ENCODE data around the gene TMBIM4.

DNA sequence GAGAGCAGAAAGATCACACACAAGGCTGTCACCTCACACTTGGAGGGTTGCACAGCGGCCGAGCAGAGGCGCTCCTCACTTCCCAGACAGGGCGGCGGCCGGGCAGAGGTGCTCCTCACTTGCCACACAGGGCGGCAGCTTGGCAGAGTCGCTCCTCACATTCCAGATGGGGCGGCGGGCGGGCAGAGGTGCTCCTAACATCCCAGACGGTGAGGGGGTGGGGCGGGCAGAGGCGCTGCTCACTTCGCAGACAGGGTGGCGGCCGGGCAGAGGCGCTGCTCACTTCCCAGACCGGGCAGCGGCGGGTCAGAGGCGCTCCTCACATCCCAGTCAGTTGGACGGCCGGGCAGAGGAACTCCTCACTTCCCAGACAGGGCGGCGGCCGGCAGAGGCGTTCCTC, 9.1 kb downstream of the TMBIM4 start:
- TF ChIP-seq, protein P1, sequence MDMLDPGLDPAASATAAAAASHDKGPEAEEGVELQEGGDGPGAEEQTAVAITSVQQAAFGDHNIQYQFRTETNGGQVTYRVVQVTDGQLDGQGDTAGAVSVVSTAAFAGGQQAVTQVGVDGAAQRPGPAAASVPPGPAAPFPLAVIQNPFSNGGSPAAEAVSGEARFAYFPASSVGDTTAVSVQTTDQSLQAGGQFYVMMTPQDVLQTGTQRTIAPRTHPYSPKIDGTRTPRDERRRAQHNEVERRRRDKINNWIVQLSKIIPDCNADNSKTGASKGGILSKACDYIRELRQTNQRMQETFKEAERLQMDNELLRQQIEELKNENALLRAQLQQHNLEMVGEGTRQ (IDR thresholded peaks at IDR 0.05) = no peak
- TF ChIP-seq POLR2A (IDR thresholded peaks at IDR 0.05; ENCODE audit: low read length) (no peak), RFX5 (IDR thresholded peaks at IDR 0.05) (no peak), ESRRA (IDR thresholded peaks at IDR 0.05; ENCODE audit: borderline replicate concordance, low read length) (no peak), CEBPB (IDR thresholded peaks at IDR 0.05) (no peak), KDM5A (IDR thresholded peaks at IDR 0.05) (no peak), MAFK (IDR thresholded peaks at IDR 0.05; ENCODE audit: partially characterized antibody) (no peak), NFE2L2 (conservative IDR thresholded peaks at IDR 0.05; ENCODE audit: low read length) (no peak)
- TF ChIP-seq, protein P2, sequence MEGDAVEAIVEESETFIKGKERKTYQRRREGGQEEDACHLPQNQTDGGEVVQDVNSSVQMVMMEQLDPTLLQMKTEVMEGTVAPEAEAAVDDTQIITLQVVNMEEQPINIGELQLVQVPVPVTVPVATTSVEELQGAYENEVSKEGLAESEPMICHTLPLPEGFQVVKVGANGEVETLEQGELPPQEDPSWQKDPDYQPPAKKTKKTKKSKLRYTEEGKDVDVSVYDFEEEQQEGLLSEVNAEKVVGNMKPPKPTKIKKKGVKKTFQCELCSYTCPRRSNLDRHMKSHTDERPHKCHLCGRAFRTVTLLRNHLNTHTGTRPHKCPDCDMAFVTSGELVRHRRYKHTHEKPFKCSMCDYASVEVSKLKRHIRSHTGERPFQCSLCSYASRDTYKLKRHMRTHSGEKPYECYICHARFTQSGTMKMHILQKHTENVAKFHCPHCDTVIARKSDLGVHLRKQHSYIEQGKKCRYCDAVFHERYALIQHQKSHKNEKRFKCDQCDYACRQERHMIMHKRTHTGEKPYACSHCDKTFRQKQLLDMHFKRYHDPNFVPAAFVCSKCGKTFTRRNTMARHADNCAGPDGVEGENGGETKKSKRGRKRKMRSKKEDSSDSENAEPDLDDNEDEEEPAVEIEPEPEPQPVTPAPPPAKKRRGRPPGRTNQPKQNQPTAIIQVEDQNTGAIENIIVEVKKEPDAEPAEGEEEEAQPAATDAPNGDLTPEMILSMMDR (IDR thresholded peaks at IDR 0.05) = no peak
- TF ChIP-seq, protein P3, sequence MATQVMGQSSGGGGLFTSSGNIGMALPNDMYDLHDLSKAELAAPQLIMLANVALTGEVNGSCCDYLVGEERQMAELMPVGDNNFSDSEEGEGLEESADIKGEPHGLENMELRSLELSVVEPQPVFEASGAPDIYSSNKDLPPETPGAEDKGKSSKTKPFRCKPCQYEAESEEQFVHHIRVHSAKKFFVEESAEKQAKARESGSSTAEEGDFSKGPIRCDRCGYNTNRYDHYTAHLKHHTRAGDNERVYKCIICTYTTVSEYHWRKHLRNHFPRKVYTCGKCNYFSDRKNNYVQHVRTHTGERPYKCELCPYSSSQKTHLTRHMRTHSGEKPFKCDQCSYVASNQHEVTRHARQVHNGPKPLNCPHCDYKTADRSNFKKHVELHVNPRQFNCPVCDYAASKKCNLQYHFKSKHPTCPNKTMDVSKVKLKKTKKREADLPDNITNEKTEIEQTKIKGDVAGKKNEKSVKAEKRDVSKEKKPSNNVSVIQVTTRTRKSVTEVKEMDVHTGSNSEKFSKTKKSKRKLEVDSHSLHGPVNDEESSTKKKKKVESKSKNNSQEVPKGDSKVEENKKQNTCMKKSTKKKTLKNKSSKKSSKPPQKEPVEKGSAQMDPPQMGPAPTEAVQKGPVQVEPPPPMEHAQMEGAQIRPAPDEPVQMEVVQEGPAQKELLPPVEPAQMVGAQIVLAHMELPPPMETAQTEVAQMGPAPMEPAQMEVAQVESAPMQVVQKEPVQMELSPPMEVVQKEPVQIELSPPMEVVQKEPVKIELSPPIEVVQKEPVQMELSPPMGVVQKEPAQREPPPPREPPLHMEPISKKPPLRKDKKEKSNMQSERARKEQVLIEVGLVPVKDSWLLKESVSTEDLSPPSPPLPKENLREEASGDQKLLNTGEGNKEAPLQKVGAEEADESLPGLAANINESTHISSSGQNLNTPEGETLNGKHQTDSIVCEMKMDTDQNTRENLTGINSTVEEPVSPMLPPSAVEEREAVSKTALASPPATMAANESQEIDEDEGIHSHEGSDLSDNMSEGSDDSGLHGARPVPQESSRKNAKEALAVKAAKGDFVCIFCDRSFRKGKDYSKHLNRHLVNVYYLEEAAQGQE (IDR thresholded peaks at IDR 0.05) = no peak
- TF ChIP-seq, protein P4, sequence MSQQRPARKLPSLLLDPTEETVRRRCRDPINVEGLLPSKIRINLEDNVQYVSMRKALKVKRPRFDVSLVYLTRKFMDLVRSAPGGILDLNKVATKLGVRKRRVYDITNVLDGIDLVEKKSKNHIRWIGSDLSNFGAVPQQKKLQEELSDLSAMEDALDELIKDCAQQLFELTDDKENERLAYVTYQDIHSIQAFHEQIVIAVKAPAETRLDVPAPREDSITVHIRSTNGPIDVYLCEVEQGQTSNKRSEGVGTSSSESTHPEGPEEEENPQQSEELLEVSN (IDR thresholded peaks at IDR 0.05; ENCODE audit: borderline replicate concordance, low read depth) = no peak

Measured in A549 (cell line).